Thoracic aorta (tissue), 2 donors: ENCODE measurements around the gene IL22RA2. TPM values are rescaled to one million over a fixed set of nuclear protein-coding genes. Genes with fewer than 3 reads are reported as not detected.

ENCODE experiments used
- ATAC-seq: fragments of 150-250 bp; one replicate; pipeline ENCODE4 v1.8.0; 2017; ENCODE audit warnings: low read depth; ENCODE audit not compliant: insufficient number of reproducible peaks, low FRiP score
- DNase-seq: peaks from one replicate; pipeline ENCODE4 v3.0.0-alpha.2; 2020; ENCODE audit warnings: low spot score
- H3K27ac ChIP-seq, 2 donors: fragments of 200-600 bp; sonication (generic); 1 replicate in 1 of 2; 2 replicates in 1 of 2; pipeline ENCODE4 v1.5.1; 2016; ENCODE audit warnings: mild to moderate bottlenecking in 2 of 2, moderate library complexity in 2 of 2
- H3K27me3 ChIP-seq: fragments of 200-600 bp; sonication (generic); replicated peaks from 2 replicates; pipeline ENCODE4 v1.6.0; 2016; ENCODE audit warnings: mild to moderate bottlenecking; ENCODE audit not compliant: insufficient read depth
- H3K36me3 ChIP-seq: fragments of 200-600 bp; sonication (generic); one replicate; pipeline ENCODE4 v1.5.1; 2016
- H3K4me1 ChIP-seq, 2 donors: fragments of 200-600 bp; sonication (generic); 1 replicate in 1 of 2; 2 replicates in 1 of 2; pipeline versions ENCODE4 v1.5.1 to v1.6.0; 2016; ENCODE audit warnings: low read depth in 2 of 2, mild to moderate bottlenecking in 1 of 2; ENCODE audit not compliant: control insufficient read depth in 1 of 2
- H3K4me3 ChIP-seq: fragments of 200-600 bp; sonication (generic); 2 replicates; pipeline ENCODE4 v1.5.1; 2016; ENCODE audit warnings: mild to moderate bottlenecking
- H3K9me3 ChIP-seq: fragments of 200-600 bp; sonication (generic); 2 replicates; pipeline ENCODE4 v1.5.1; 2016
- total RNA-seq, 2 donors: library from RNA; depleted of rRNA; stranded (reverse); fragments of >200 nt; gene quantifications; one replicate each; pipeline versions ENCODE4 v1.1.0 to v1.2.3, GENCODE V29; 2016
- TF ChIP-seq, protein P1 (sequence below): fragments of 200-600 bp; sonication (generic); IDR thresholded peaks from one replicate; pipeline ENCODE4 v1.5.1; 2019; ENCODE audit warnings: antibody characterized with exemption

IL22RA2 gene
- total RNA-seq, 2 donors from 2014 or later = not detected

DNA sequence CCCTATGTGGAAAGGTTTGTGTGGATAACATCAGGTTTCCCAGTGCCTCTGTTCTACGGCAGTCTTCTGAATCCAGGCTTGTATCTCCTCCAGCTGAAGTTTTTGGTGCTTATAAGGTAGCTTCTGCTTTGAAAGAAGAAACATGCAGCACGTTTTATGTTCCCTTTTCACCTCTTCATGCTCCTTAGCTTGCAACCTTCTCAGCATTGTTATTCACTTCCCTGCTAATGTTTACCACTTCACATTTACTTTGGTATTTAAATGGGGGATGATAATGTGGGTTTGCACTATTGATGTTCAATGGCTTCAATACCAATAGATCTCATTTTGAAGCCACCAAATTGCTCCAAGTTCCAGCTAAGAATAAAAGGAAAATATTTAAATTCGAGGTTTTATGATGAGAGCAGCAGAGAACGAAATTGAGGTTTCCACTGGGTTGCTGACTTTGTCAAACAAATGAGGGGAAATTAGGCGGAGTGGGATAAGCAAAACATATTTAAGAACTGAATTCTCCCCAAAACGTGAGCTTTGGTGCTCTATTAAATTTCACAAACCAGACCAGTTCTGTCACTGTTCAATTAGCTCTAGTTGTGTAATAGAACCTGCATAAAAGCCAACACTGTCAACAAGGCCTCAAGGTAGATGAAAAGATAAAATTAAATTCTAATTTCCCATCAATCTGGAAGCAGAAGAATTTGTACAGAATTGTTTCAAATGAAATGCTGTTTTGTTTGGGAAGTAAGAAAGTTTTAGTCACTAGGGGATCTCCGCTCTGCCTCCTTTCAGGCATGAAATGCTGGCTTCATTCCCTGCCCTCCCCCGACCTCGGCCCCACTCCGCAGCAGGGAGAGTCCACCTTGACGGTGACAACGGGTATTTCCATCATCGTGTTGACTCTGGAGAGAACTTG lies 1.4 kb downstream of the IL22RA2 start:
- Histone ChIP-seq H3K27me3 (no peaks in the 10 kb centered on the region), H3K27ac (no peak overlapping the region), H3K4me3 (no peak overlapping the region), H3K4me1 (no peaks in the 10 kb centered on the region), H3K36me3 (no peaks in the 10 kb centered on the region), H3K9me3 (no peaks in the 10 kb centered on the region)
- TF ChIP-seq, protein P1, sequence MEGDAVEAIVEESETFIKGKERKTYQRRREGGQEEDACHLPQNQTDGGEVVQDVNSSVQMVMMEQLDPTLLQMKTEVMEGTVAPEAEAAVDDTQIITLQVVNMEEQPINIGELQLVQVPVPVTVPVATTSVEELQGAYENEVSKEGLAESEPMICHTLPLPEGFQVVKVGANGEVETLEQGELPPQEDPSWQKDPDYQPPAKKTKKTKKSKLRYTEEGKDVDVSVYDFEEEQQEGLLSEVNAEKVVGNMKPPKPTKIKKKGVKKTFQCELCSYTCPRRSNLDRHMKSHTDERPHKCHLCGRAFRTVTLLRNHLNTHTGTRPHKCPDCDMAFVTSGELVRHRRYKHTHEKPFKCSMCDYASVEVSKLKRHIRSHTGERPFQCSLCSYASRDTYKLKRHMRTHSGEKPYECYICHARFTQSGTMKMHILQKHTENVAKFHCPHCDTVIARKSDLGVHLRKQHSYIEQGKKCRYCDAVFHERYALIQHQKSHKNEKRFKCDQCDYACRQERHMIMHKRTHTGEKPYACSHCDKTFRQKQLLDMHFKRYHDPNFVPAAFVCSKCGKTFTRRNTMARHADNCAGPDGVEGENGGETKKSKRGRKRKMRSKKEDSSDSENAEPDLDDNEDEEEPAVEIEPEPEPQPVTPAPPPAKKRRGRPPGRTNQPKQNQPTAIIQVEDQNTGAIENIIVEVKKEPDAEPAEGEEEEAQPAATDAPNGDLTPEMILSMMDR = no peak
- ATAC-seq = no peak
- no peak for DNase-seq

DNA sequence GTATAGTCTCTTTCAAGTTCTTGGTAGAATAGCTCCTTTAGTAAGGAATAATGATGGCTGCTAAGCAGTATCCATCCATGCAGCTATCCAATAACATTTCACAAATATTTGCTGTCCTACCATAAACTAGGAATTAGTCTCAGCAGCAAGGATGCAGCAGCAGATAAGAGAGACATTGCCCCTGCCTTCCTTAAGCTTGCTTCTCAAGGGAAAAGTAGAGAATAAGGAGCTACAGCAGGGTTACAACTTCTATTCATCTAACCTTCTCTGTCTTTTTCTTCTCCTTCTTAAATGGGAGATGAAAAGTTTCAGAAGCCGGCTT lies 2.4 kb downstream of the IL22RA2 start:
- TF ChIP-seq, protein P1 = no peak
- Histone ChIP-seq H3K4me3 (no peak overlapping the region), H3K4me1 (no peaks in the 10 kb centered on the region), H3K36me3 (no peaks in the 10 kb centered on the region), H3K9me3 (no peaks in the 10 kb centered on the region), H3K27me3 (no peaks in the 10 kb centered on the region), H3K27ac (no peak overlapping the region)
- ATAC-seq (no peak), DNase-seq (no peak)

DNA sequence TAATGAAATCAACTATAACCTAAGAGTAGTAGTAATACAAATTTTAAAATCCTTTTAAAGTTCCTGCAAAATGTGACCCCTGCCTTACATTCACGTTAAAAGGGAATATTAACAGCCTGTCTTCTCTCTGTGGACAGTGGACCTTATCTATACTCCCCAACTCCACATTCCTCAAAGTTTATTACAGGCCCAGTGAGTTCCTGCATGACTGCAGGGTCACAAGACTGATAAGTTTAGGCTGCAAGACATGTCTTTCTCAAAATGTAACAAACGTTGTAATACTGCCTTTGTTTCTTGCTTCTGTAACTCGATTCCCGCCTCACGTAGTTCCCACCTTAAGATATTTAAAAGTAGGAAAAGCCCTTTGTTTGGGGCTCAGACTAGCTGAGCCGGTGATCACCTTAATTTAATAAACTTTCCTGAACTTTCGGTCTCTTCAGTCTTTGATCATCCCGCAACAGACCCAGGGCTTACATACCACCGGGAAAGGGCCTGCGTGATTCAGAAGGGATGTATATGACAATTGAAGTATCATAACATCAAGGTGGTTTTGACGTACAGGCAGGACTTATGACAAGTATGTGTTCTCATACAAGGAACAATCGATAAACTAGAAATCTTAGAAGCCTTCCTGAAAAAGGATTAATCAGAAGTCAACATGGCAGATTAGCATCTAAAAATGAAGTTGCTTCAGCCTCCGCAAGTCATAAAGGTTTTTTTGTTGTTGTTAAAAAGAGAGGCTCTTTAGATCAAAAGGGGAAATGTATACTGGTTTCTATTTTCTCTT lies 3.0 kb downstream of the IL22RA2 start:
- ATAC-seq (no peak), DNase-seq (no peak)
- Histone ChIP-seq H3K9me3 (no peaks in the 10 kb centered on the region), H3K4me1 (peaks cover 0 to 4% of the 10 kb centered on the region in 2 donors), H3K27me3 (no peaks in the 10 kb centered on the region), H3K27ac (no peak overlapping the region), H3K4me3 (no peak overlapping the region), H3K36me3 (no peaks in the 10 kb centered on the region)
- TF ChIP-seq, protein P1 = no peak

DNA sequence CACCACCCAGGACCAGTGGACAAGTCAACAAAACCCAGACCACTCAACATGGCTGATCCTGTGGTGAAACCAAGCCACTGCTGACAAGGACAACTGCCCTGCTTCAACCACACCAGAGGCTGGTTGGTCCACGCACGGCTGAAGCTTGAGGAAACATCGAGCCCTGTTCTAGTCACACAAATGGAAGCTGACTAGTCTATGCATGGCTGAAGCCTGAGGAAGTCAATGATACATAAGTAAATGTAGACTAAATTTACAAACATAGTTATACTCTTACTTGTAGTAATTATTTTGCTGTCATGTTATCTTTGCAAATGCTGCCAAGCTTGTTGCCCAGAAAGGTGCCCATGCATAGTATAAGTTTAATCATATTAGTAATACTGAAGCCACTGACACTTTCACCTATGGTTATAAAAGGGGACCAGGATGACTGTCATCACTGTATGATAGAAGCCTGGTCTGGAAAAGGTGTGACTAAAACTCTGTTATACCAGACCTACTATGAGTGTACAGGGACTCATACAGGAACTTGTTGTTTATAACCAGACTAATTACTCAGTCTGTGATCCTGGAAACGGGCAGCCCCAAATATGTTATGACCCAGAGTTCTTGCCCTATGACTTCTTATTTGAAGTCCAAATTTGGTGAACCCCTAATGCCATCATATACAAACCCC lies 5.6 kb downstream of the IL22RA2 start:
- ATAC-seq = no peak
- no peak for DNase-seq
- no peak overlapping the region for H3K4me3 ChIP-seq
- no peak overlapping the region for H3K27ac ChIP-seq
- TF ChIP-seq, protein P1 = no peak
- no peaks in the 10 kb centered on the region for H3K36me3 ChIP-seq
- peaks cover 0 to 4% of the 10 kb centered on the region in 2 donors for H3K4me1 ChIP-seq
- no peaks in the 10 kb centered on the region for H3K9me3 ChIP-seq
- no peaks in the 10 kb centered on the region for H3K27me3 ChIP-seq
